Thymus (tissue), 11 donors: ENCODE measurements around the gene TSHZ2. TPM values are rescaled to one million over a fixed set of nuclear protein-coding genes. Genes with fewer than 3 reads are reported as not detected.

ENCODE experiments used
- DNase-seq, 9 donors: peaks; one replicate each; pipeline ENCODE4 v3.0.0-alpha.2; 2013; ENCODE audit warnings: low spot score in 9 of 9, low read depth in 6 of 9, missing footprints in 1 of 9
- H3K27ac ChIP-seq, 2 donors: one replicate each; pipeline ENCODE4 v1.5.1; 2013; ENCODE audit warnings: control low read depth in 1 of 2, low read depth in 1 of 2, low read length in 1 of 2, mild to moderate bottlenecking in 1 of 2, moderate library complexity in 1 of 2
- H3K27me3 ChIP-seq, 2 donors: one replicate each; pipeline ENCODE4 v1.5.1; 2013; ENCODE audit warnings: low read length in 1 of 2; ENCODE audit not compliant: control insufficient read depth in 2 of 2, insufficient read depth in 1 of 2
- H3K36me3 ChIP-seq, 2 donors: one replicate each; pipeline ENCODE4 v1.5.1; 2013; ENCODE audit warnings: low read length in 1 of 2, mild to moderate bottlenecking in 1 of 2, moderate library complexity in 1 of 2; ENCODE audit not compliant: control insufficient read depth in 2 of 2, insufficient read depth in 2 of 2
- H3K4me1 ChIP-seq, 2 donors: one replicate each; pipeline ENCODE4 v1.5.1; 2013; ENCODE audit warnings: low read length in 2 of 2; ENCODE audit not compliant: control insufficient read depth in 2 of 2, insufficient read depth in 2 of 2
- H3K4me3 ChIP-seq, 2 donors: one replicate each; pipeline ENCODE4 v1.5.1; 2013; ENCODE audit warnings: low read length in 2 of 2, control low read depth in 1 of 2, mild to moderate bottlenecking in 1 of 2
- H3K9me3 ChIP-seq, 2 donors: one replicate each; pipeline ENCODE4 v1.5.1; 2013; ENCODE audit warnings: low read length in 1 of 2, mild to moderate bottlenecking in 1 of 2; ENCODE audit not compliant: control insufficient read depth in 2 of 2, insufficient read depth in 1 of 2
- WGBS: extraction: QIAGEN DNeasy Blood & Tissue Kit; methylation state at CpG from one replicate; pipeline ENCODE4 v1.1.7; 2013; 5-methylcytosine and 5-hydroxymethylcytosine counted together
- polyA plus RNA-seq: library from polyadenylated mRNA; stranded (reverse); fragments of 200-250 nt; gene quantifications from one replicate; pipeline ENCODE4 v1.2.3, GENCODE V29; 2013
- total RNA-seq: library from RNA; stranded (reverse); fragments of 120-200 nt; gene quantifications from one replicate; pipeline ENCODE4 v1.2.4, GENCODE V29; 2013
- donor health status: healthy.

Gene TSHZ2
- total and polyA plus RNA-seq, 2 donors: 1.4 to 2.4 TPM

DNA sequence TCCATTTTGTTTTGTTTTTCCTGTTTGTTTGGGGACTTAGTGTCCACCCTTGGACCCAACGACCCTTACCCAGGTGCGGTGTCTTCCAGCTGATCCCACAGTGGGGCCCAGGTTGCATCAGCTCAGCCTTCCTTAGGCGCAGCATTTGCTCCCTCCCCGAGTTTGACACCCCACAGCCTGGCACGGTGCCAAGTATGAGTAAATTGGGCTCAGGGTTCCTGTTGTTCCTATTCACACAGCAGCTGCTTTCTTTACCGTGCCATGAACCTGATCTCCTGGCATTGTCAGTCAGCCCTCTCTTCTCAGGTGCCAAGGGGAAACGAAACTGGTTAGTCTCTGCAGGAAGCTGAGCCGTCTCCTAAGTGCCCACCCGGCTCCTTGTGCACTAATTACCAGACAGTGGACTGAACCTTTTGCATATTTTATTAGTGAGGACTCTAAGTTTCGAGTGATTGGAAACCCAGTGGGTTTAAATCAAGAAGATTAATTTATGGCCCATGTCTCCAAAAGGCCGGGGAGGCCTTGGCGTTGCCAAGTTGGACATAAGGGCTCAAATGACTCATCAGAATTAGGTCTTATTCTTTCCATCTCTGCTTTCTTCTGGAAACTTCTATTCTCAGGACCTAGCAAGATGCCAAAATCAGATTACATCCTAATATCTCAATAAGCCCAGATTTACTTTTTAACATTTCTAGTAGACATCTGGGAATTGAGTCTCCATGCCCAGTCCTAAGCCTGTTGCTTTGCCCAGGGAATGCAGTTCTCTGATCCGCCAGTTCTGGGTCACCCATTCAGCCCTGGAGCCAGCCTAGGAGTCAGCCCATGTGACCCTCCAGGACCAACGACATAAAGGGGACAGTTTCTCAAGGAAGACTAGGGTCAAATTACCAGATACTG, 68.8 kb downstream of the TSHZ2 start:
- no peak overlapping the region for H3K27ac ChIP-seq
- H3K36me3 ChIP-seq: no peaks in the 10 kb centered on the region
- H3K27me3 ChIP-seq: no peaks in the 10 kb centered on the region
- no peaks in the 10 kb centered on the region for H3K4me1 ChIP-seq
- H3K4me3 ChIP-seq: no peak overlapping the region
- 88% methylated on average over 14 of the region's 14 CpGs for WGBS
- H3K9me3 ChIP-seq: no peaks in the 10 kb centered on the region
- DNase-seq: no peak

DNA sequence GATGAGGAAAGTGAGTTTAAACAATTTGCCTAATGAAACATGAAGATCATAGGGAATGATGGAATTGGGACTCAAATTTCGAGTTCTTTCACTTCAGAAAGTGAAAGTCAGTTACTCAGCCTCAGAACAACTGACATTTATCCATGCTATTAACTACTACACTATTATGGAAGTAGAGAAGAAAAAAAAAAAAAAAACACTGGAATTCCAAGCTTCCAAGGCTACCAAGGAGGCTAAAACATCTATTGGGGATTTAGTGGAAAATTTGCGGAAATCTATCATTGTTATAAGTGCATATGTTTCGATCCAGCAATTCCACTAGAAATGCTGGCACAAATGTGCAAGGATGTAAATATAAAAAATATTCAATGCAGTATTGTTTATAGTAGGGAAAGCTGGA, 70.4 kb downstream of the TSHZ2 start:
- Histone ChIP-seq H3K27ac (no peak overlapping the region), H3K4me3 (no peak overlapping the region), H3K27me3 (no peaks in the 10 kb centered on the region), H3K36me3 (no peaks in the 10 kb centered on the region), H3K9me3 (no peaks in the 10 kb centered on the region), H3K4me1 (no peaks in the 10 kb centered on the region)
- no peak for DNase-seq
- WGBS: 84% methylated on average over 3 of the region's 3 CpGs

DNA sequence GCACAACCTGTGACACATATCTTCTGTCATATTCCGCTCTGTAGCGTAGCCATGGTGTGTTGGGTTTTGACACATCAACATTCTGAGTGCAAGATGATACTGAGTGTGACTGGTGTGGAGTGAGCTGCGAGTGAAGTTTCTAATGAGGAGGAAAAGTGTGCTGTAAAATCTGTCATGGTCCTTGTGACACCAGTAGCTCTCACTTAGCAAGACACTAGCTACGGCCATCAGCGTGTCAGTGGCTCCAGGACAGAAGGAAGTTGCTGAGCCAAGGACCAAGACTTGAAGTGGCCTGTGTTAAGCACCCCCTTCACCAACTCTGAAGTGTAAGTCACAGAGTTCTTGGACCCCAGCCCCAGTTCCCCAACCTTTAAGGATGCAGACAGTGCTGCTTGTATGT, 72.1 kb downstream of the TSHZ2 start:
- H3K27me3 ChIP-seq: no peaks in the 10 kb centered on the region
- H3K4me1 ChIP-seq: no peaks in the 10 kb centered on the region
- H3K36me3 ChIP-seq: no peaks in the 10 kb centered on the region
- H3K9me3 ChIP-seq: no peaks in the 10 kb centered on the region
- no peak overlapping the region for H3K4me3 ChIP-seq
- 89% methylated on average over 5 of the region's 5 CpGs for WGBS
- H3K27ac ChIP-seq: no peak overlapping the region
- DNase-seq: no peak

DNA sequence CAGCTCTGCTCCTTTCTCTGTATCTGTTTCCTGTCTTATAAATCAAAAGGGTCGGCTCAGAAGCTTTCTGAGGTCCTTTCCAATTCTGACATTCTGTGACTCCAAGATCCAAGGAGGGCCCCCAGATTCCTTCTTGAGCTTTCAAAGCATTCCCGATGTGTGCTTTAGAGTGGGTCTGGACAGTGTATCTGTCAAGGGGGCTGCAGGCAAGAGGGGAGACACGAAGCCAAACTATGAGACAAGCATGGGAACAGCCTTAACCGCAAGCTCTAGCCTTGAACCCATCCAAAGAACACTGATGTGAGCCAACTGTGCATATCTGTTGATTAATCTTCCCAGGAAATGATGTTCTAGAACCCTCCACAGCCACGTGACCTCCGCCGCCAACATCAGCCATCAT, 73.8 kb downstream of the TSHZ2 start:
- no peaks in the 10 kb centered on the region for H3K9me3 ChIP-seq
- no peaks in the 10 kb centered on the region for H3K27me3 ChIP-seq
- no peak overlapping the region for H3K27ac ChIP-seq
- H3K4me1 ChIP-seq: no peaks in the 10 kb centered on the region
- no peak for DNase-seq
- no peaks in the 10 kb centered on the region for H3K36me3 ChIP-seq
- WGBS: 63% methylated on average over 7 of the region's 7 CpGs
- H3K4me3 ChIP-seq: no peak overlapping the region

DNA sequence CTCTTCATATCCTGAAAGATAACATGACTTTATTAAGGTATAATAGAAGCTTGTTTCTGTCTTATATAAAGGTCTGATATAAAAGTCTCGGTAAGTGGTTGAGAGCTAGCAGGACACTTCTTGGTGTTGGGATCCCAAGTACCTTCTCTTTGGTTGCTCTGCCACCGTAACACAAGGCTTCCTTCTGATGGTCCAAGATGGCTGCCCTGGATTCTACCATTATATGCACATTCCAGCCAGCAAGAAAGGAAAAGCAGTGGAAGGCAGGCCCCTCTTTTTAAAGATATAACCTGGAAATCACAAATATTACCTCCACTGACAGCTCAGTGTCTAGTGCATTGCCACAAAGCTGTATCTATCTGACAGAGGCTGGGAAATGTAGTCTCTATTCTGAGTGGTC, 75.0 kb downstream of the TSHZ2 start:
- no peaks in the 10 kb centered on the region for H3K27me3 ChIP-seq
- no peaks in the 10 kb centered on the region for H3K36me3 ChIP-seq
- DNase-seq: no peak
- no peaks in the 10 kb centered on the region for H3K9me3 ChIP-seq
- no peaks in the 10 kb centered on the region for H3K4me1 ChIP-seq
- 99% methylated on average over 2 of the region's 2 CpGs for WGBS
- no peak overlapping the region for H3K27ac ChIP-seq
- H3K4me3 ChIP-seq: no peak overlapping the region

DNA sequence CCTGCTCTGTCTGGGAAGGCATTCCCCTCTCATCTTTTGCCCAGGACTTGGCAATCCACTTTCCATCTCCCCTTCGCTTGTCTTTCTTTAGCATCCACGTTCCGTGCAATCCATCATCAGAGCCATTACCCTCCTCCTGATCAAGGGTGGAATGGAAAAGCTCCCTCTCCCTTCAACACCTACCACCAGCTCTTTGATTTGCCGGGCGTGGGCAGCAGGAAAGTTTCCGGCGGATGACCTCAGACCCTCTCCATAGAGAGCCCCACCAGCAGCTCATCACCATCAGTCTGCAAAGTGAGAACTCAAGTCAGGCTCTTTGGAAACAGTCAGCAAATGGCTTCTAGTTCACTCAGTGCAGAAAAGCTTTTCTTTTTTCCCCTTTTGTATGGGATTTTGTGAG, 76.2 kb downstream of the TSHZ2 start:
- 74% methylated on average over 7 of the region's 7 CpGs for WGBS
- Histone ChIP-seq H3K36me3 (no peaks in the 10 kb centered on the region), H3K9me3 (no peaks in the 10 kb centered on the region), H3K4me3 (no peak overlapping the region), H3K27me3 (no peaks in the 10 kb centered on the region), H3K4me1 (no peaks in the 10 kb centered on the region), H3K27ac (no peak overlapping the region)
- DNase-seq: no peak

DNA sequence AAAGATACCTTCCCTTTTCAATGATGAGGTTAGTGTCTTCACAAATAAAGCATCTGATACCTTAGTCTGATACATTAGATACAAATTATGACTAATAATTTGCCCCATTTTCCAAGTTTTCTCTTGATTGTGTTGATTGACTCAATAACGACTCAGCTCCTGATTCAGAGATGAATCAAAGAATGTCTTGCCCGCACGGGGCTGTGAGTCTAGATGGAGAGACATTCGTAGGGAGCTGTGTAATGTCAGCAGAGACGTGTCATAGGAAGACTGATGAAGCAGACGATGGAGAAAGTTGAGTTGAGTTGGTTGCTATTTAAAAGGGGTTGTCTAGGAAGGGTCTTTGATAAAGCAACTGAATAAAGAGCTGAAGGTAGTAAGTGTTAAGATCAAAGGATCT, 78.2 kb downstream of the TSHZ2 start:
- Histone ChIP-seq H3K9me3 (no peaks in the 10 kb centered on the region), H3K27me3 (no peaks in the 10 kb centered on the region), H3K4me1 (no peaks in the 10 kb centered on the region), H3K36me3 (no peaks in the 10 kb centered on the region), H3K27ac (no peak overlapping the region), H3K4me3 (no peak overlapping the region)
- DNase-seq: no peak
- WGBS: 94% methylated on average over 6 of the region's 6 CpGs

DNA sequence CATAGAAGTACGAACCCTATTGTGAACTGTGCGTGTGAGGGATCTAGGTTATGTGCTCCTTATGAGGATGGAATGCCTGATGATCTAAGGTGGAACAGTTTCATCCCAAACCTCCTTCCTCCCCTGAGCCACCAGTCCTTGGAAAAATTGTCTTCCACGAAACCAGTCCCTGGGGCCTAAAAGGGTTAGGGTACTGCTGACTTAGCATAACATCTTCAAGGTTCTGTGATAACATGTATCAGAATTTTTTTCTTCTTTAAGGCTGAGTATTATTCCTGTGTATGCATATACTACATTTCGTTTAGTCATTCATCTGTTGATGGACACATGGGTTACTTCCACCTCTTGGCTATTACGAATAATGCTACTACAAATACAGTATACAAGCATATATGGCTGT, 80.2 kb downstream of the TSHZ2 start:
- no peaks in the 10 kb centered on the region for H3K27me3 ChIP-seq
- no peak overlapping the region for H3K4me3 ChIP-seq
- H3K36me3 ChIP-seq: no peaks in the 10 kb centered on the region
- WGBS: 94% methylated on average over 5 of the region's 5 CpGs
- no peaks in the 10 kb centered on the region for H3K9me3 ChIP-seq
- no peak overlapping the region for H3K27ac ChIP-seq
- no peak for DNase-seq
- no peaks in the 10 kb centered on the region for H3K4me1 ChIP-seq

DNA sequence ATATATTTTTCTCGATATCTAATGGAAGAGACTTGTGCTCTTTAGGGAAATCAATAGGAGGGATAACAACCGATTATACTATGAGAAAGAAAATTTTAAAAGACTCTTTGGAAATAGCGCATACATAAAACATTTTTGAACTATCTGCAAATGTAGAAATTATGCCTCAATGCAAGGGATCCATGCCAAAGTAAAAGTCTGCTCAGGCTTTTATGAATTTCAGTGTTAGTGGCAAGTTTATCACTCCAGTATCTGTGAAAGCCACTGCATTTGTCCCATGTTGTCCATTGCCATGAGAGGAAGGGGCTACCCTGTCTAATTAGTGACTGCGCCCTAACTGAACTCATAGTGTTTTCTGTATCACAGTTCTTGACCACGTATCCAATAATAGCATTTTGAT, 81.4 kb downstream of the TSHZ2 start:
- no peak for DNase-seq
- H3K4me1 ChIP-seq: no peaks in the 10 kb centered on the region

More for the DNA sequence above, 81.4 kb downstream of the TSHZ2 start:
- Histone ChIP-seq H3K4me3 (no peak overlapping the region), H3K27ac (no peak overlapping the region), H3K36me3 (no peaks in the 10 kb centered on the region), H3K27me3 (no peaks in the 10 kb centered on the region), H3K9me3 (no peaks in the 10 kb centered on the region)
- WGBS: 94% methylated on average over 5 of the region's 5 CpGs
